ENCODE results near the gene PWWP3B.
"Not testable (repeated sequence)": the region's sequence is repeated elsewhere in the genome, so short reads cannot be mapped to it uniquely, and the experiment has no call there.

The PWWP3B gene

DNA sequence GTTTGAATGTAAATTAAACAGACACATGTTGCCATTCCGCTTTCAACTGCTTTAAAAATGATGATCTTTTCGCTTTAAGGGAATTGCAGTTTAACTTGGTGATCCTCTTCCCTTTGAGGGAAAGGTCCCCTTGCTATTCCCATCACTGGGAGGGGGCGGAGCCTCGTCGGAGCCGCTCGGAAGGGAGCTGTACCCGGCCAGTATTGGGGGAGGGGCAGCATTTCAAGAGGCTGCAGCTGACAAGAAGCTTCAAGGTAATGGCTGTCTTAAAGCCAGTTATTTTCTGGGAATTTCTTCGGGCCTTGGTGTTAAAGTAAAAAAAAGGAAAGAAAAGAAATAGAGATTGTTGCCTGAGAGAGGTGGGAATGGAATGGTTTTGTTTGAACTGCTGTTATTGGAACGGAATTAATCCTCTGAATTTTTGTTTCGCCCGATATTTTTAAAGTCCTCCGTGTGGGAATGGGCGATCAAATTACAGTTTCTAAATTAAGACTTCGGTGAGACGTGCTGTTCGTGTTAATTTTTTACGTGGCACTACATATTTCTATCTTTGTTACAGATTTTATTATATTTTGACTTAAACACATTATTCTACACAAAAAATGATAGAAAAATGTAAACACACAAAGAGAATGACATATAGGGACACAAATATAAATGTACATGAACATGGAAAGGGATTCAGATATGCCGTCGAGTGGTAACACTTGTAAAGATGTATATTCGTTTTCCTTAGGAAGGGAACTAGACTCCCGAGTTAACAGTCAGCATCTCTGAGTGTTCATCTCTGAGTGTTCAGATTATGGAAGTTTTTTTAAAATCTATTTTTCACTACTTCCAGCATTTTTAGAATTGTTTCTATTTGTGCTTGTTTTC, 9.2 kb downstream of the PWWP3B start:
- TF ChIP-seq, protein P1, sequence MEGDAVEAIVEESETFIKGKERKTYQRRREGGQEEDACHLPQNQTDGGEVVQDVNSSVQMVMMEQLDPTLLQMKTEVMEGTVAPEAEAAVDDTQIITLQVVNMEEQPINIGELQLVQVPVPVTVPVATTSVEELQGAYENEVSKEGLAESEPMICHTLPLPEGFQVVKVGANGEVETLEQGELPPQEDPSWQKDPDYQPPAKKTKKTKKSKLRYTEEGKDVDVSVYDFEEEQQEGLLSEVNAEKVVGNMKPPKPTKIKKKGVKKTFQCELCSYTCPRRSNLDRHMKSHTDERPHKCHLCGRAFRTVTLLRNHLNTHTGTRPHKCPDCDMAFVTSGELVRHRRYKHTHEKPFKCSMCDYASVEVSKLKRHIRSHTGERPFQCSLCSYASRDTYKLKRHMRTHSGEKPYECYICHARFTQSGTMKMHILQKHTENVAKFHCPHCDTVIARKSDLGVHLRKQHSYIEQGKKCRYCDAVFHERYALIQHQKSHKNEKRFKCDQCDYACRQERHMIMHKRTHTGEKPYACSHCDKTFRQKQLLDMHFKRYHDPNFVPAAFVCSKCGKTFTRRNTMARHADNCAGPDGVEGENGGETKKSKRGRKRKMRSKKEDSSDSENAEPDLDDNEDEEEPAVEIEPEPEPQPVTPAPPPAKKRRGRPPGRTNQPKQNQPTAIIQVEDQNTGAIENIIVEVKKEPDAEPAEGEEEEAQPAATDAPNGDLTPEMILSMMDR (conservative IDR thresholded peaks at IDR 0.05): no peak
- TF ChIP-seq ZFX (IDR thresholded peaks at IDR 0.05): no peak
- H3K27ac ChIP-seq: no peak overlapping the region

DNA sequence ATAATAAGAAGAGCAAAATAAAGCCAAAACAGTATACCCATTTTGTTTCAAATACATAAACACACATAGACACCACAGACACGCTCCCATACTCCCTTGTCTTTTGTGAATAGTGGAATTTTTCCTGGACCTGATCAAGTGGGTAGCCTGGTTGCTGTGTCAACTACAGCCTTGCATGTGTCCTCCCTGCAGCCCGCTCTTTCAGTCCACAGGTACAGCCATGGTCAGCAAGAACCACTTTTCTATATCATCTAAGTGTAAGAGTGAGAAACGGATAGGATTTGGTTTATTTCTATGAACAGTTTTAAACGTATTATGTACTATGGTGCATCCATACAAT, 9.8 kb downstream of the PWWP3B start:
- no peak overlapping the region for H3K27ac ChIP-seq
- no peak for TF ChIP-seq ZFX (IDR thresholded peaks at IDR 0.05)
- TF ChIP-seq, protein P1 (conservative IDR thresholded peaks at IDR 0.05): no peak

GRCh38 chrX:106178826-106179225, 10.7 kb downstream of the PWWP3B start:
- H3K27ac ChIP-seq: no peak overlapping the region

GRCh38 chrX:106183685-106184084, 15.6 kb downstream of the PWWP3B start:
- H3K27ac ChIP-seq: not testable (repeated sequence)

More at GRCh38 chrX:106178826-106179225, 10.7 kb downstream of the PWWP3B start:
- TF ChIP-seq, protein P1 (conservative IDR thresholded peaks at IDR 0.05): no peak
- TF ChIP-seq ZFX (IDR thresholded peaks at IDR 0.05): no peak

DNA sequence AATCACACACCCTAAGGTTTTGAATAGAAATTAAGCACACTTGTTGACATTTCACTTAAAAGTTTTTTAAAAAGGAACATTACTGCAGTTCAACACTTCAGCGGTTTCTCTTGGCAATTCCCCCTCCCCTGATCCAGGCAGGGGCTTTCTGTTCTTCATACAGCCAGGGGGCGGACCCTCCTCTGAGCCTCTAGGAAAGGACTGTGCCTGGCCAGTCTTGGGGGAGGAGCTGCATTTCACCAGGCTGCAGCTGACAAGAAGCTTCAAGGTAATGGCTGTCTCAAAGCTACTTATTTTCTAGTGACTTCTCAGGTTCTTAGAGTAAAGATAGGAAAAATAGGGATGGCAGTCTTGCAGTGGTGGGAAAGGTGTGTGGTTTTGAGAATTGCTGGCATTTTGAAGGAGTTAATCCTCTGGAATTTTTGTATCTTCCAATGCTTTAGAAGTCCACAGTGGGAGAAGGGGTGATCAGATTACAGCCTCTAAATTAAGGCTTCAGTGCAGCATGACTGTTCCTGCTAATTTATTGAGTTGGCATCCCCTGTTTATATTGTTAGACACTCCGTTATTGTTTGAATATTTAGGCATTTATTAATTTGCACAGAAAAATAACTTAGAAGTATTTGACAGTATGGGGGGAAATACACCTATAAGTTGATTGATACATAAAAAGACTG, 33.5 kb downstream of the PWWP3B start:
- TF ChIP-seq ZFX (IDR thresholded peaks at IDR 0.05): no peak
- TF ChIP-seq, protein P1 (conservative IDR thresholded peaks at IDR 0.05): no peak
- no peak overlapping the region for H3K27ac ChIP-seq

DNA sequence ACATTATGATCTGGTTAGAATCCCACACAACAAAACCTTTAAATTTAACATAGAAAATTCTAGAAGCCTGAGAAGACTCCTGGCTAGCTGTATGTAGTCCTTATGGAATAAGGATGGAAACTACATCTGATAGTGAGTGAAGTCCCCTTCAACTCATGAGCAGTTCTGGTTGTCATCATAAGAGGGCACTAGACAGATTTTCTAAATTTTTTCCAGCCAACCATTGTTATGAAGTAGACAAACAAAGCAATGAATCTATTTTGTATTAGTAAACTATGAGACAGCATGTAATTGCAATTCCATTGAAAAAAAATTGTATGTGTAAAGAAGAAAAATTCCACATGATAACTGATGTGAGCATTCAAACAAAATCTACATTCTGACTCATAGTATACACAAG, 35.2 kb downstream of the PWWP3B start:
- TF ChIP-seq, protein P1 (conservative IDR thresholded peaks at IDR 0.05): peak; percentile 10; the same call in 1 of the 2 replicates
- no peak for TF ChIP-seq ZFX (IDR thresholded peaks at IDR 0.05)
- H3K27ac ChIP-seq: no peak overlapping the region

GRCh38 chrX:106208154-106208553, 40.0 kb downstream of the PWWP3B start:
- no peak for TF ChIP-seq ZFX (IDR thresholded peaks at IDR 0.05)
- TF ChIP-seq, protein P1 (conservative IDR thresholded peaks at IDR 0.05): no peak

More at GRCh38 chrX:106208154-106208553, 40.0 kb downstream of the PWWP3B start:
- H3K27ac ChIP-seq: no peak overlapping the region

All from C4-2B (cell line).